ENCODE data around the gene SIKE1. TPM values are rescaled to one million over a fixed set of nuclear protein-coding genes. Genes with fewer than 3 reads are reported as not detected.

The SIKE1 gene
- total RNA-seq, 2 experiments from 2014 or later = 71.0 to 123 TPM

DNA sequence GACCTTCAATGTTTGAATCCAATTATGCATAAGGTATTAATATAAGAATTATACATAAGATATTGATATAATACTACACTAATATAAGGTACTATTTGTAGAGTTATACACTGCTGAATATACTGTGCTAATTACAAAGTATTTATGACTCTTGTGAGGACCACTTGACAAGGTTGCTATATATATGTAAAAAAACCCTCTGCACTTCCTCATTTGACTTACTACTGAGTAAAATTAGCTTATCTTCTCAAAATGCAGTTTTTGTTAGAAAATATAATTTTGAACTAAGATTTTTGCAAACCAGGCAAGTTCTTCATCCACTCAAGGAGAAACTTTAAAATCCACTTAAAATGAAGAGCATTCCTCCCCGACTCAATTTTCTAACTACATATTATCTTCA is 8.5 kb downstream of the SIKE1 start:
- H3K9me3 ChIP-seq (ENCODE audit: low read length) = no peaks in the 10 kb centered on the region
- ChIA-PET CTCF (ENCODE audit: unreplicated experiment) (no interaction called here), POLR2A (interaction anchor here (0.6 kb wide), 1 partner anchor 718 kb away, joined by 3 read pairs; no protein-coding TSS in a partner anchor)
- no peak overlapping the region for H2AFZ ChIP-seq (ENCODE audit: low read length)
- no TSS peak for BruUV-seq (replicated peaks)
- intact Hi-C loops (cut with micrococcal nuclease; ENCODE audit: unreplicated experiment) = no loop called here
- H3K4me2 ChIP-seq (ENCODE audit: low read length) = no peak overlapping the region
- H3K27ac ChIP-seq (ENCODE audit: low read depth, low read length, poor library complexity, severe bottlenecking) = no peak overlapping the region
- no peaks in the 10 kb centered on the region for H3K9me2 ChIP-seq (ENCODE audit: insufficient read depth, low read length)
- DNase-seq (ENCODE audit: low spot score) = no peak
- H3K4me1 ChIP-seq (ENCODE audit: insufficient read depth, low read length, poor library complexity, severe bottlenecking) = no peaks in the 10 kb centered on the region
- H3K36me3 ChIP-seq (ENCODE audit: insufficient read depth, low read length) = peaks cover 62% of the 10 kb centered on the region
- H4K20me1 ChIP-seq (ENCODE audit: insufficient read depth, low read length) = no peaks in the 10 kb centered on the region
- TF ChIP-seq EZH2phosphoT487 (IDR thresholded peaks at IDR 0.05; ENCODE audit: borderline replicate concordance, low read depth, low read length) = no peak
- TF ChIP-seq, protein P1, sequence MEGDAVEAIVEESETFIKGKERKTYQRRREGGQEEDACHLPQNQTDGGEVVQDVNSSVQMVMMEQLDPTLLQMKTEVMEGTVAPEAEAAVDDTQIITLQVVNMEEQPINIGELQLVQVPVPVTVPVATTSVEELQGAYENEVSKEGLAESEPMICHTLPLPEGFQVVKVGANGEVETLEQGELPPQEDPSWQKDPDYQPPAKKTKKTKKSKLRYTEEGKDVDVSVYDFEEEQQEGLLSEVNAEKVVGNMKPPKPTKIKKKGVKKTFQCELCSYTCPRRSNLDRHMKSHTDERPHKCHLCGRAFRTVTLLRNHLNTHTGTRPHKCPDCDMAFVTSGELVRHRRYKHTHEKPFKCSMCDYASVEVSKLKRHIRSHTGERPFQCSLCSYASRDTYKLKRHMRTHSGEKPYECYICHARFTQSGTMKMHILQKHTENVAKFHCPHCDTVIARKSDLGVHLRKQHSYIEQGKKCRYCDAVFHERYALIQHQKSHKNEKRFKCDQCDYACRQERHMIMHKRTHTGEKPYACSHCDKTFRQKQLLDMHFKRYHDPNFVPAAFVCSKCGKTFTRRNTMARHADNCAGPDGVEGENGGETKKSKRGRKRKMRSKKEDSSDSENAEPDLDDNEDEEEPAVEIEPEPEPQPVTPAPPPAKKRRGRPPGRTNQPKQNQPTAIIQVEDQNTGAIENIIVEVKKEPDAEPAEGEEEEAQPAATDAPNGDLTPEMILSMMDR (conservative IDR thresholded peaks at IDR 0.05; ENCODE audit: low read length) = no peak
- H3K79me2 ChIP-seq (ENCODE audit: insufficient read depth, low read depth, low read length) = no peaks in the 10 kb centered on the region
- H3K4me3 ChIP-seq (ENCODE audit: low read depth, low read length, poor library complexity, severe bottlenecking) = no peak overlapping the region

GRCh38 chr1:114770989-114771388 is 9.5 kb downstream of the SIKE1 start:
- TF ChIP-seq EZH2phosphoT487 (IDR thresholded peaks at IDR 0.05; ENCODE audit: borderline replicate concordance, low read depth, low read length) = no peak
- TF ChIP-seq, protein P1 (conservative IDR thresholded peaks at IDR 0.05; ENCODE audit: low read length) = no peak
- CTCF ChIA-PET (ENCODE audit: unreplicated experiment) = no interaction called here
- no TSS peak for BruUV-seq (replicated peaks)
- POLR2A ChIA-PET = no interaction called here
- Histone ChIP-seq H3K36me3 (ENCODE audit: insufficient read depth, low read length) (peaks cover 55% of the 10 kb centered on the region), H3K4me2 (ENCODE audit: low read length) (no peak overlapping the region), H4K20me1 (ENCODE audit: insufficient read depth, low read length) (no peaks in the 10 kb centered on the region), H3K9me2 (ENCODE audit: insufficient read depth, low read length) (no peaks in the 10 kb centered on the region), H2AFZ (ENCODE audit: low read length) (no peak overlapping the region), H3K4me3 (ENCODE audit: low read depth, low read length, poor library complexity, severe bottlenecking) (no peak overlapping the region), H3K27ac (ENCODE audit: low read depth, low read length, poor library complexity, severe bottlenecking) (no peak overlapping the region), H3K9me3 (ENCODE audit: low read length) (no peaks in the 10 kb centered on the region), H3K79me2 (ENCODE audit: insufficient read depth, low read depth, low read length) (no peaks in the 10 kb centered on the region), H3K4me1 (ENCODE audit: insufficient read depth, low read length, poor library complexity, severe bottlenecking) (no peaks in the 10 kb centered on the region)
- DNase-seq (ENCODE audit: low spot score) = no peak
- intact Hi-C loops (cut with micrococcal nuclease; ENCODE audit: unreplicated experiment) = no loop called here

GRCh38 chr1:114764689-114765088 is 15.8 kb downstream of the SIKE1 start:
- Histone ChIP-seq H3K9me3 (ENCODE audit: low read length) (no peaks in the 10 kb centered on the region), H3K4me1 (ENCODE audit: insufficient read depth, low read length, poor library complexity, severe bottlenecking) (no peaks in the 10 kb centered on the region), H3K36me3 (ENCODE audit: insufficient read depth, low read length) (0 out of 2 replicates have a peak, but pooled peaks cover 1% of the 10 kb centered on the region), H3K27ac (ENCODE audit: low read depth, low read length, poor library complexity, severe bottlenecking) (no peak overlapping the region), H3K79me2 (ENCODE audit: insufficient read depth, low read depth, low read length) (no peaks in the 10 kb centered on the region), H3K4me3 (ENCODE audit: low read depth, low read length, poor library complexity, severe bottlenecking) (no peak overlapping the region), H3K4me2 (ENCODE audit: low read length) (no peak overlapping the region), H2AFZ (ENCODE audit: low read length) (no peak overlapping the region), H4K20me1 (ENCODE audit: insufficient read depth, low read length) (no peaks in the 10 kb centered on the region), H3K9me2 (ENCODE audit: insufficient read depth, low read length) (no peaks in the 10 kb centered on the region)
- ChIA-PET POLR2A (interaction anchor here (0.6 kb wide), 1 partner anchor 1602 kb away, joined by 5 read pairs; no protein-coding TSS in a partner anchor), CTCF (ENCODE audit: unreplicated experiment) (no interaction called here)
- no TSS peak for BruUV-seq (replicated peaks)
- peak; percentile 8 for DNase-seq (ENCODE audit: low spot score)
- intact Hi-C loops (cut with micrococcal nuclease; ENCODE audit: unreplicated experiment) = no loop called here
- TF ChIP-seq EZH2phosphoT487 (IDR thresholded peaks at IDR 0.05; ENCODE audit: borderline replicate concordance, low read depth, low read length) = no peak
- TF ChIP-seq, protein P1 (conservative IDR thresholded peaks at IDR 0.05; ENCODE audit: low read length) = no peak
